Brain microvascular endothelial cell (primary cell): ENCODE measurements around the gene VOPP1.
"Not testable (repeated sequence)": the region's sequence is repeated elsewhere in the genome, so short reads cannot be mapped to it uniquely, and the experiment has no call there.

ENCODE experiments used
- DNase-seq: peaks from one replicate; pipeline ENCODE4 v3.0.0-alpha.2; 2020
- H3K27ac ChIP-seq: fragments of 250-450 bp; sonication (Bioruptor Pico); 2 replicates; pipeline ENCODE4 v1.5.1; 2020; ENCODE audit warnings: mild to moderate bottlenecking, moderate library complexity
- H3K27me3 ChIP-seq: fragments of 250-450 bp; sonication (Bioruptor Pico); replicated peaks from 2 replicates; pipeline ENCODE4 v1.5.1; 2020; ENCODE audit warnings: mild to moderate bottlenecking
- H3K36me3 ChIP-seq: fragments of 250-450 bp; sonication (Bioruptor Pico); replicated peaks from 2 replicates; pipeline ENCODE4 v1.5.1; 2020; ENCODE audit warnings: mild to moderate bottlenecking
- H3K4me3 ChIP-seq: 2 replicates; pipeline ENCODE4 v1.5.1; 2011; ENCODE audit warnings: low read depth, mild to moderate bottlenecking, control low read depth, low read length, moderate library complexity
- CTCF ChIP-seq: IDR thresholded peaks from 2 replicates; pipeline ENCODE4 v1.5.1; 2011; ENCODE audit warnings: low read depth, mild to moderate bottlenecking, moderate library complexity, low read length, control low read depth, inconsistent platforms; ENCODE audit errors: missing control alignments
- in situ Hi-C: cut with HindIII; loops from 2 replicates; pipeline ENCODE4 v1.10.0; 2017; ENCODE audit warnings: low sequenced_read_pairs, low pct_ligation_motif_present

Gene VOPP1

GRCh38 chr7:55475855-55476803 lies 96.2 kb downstream of the VOPP1 start:
- DNase-seq, result peak; percentile 87
- no peak overlapping the region for H3K4me3 ChIP-seq
- H3K36me3 ChIP-seq, result peaks cover 11% of the 10 kb centered on the region
- in situ Hi-C loops, result no loop called here
- no peaks in the 10 kb centered on the region for H3K27me3 ChIP-seq
- H3K27ac ChIP-seq, result peak overlapping the region; percentile 55
- no peak for TF ChIP-seq CTCF

- no peaks in the 10 kb centered on the region for H3K27me3 ChIP-seq
- TF ChIP-seq CTCF, result no peak
- no peak overlapping the region for H3K4me3 ChIP-seq
- in situ Hi-C loops, result no loop called here
- H3K36me3 ChIP-seq, result peaks cover 11% of the 10 kb centered on the region
- DNase-seq, result no peak
- peak overlapping the region; percentile 55 for H3K27ac ChIP-seq
These were observed 97.1 kb downstream of the VOPP1 start for GRCh38 chr7:55474944-55475854.

- in situ Hi-C loops, result no loop called here
- H3K27me3 ChIP-seq, result no peaks in the 10 kb centered on the region
- no peak for TF ChIP-seq CTCF
- peaks cover 11% of the 10 kb centered on the region for H3K36me3 ChIP-seq
- no peak overlapping the region for H3K4me3 ChIP-seq
- DNase-seq, result no peak
- H3K27ac ChIP-seq, result no peak overlapping the region
These were observed 98.4 kb downstream of the VOPP1 start for GRCh38 chr7:55473932-55474331.

- DNase-seq, result no peak
- H3K27me3 ChIP-seq, result no peaks in the 10 kb centered on the region
- no peak overlapping the region for H3K4me3 ChIP-seq
- in situ Hi-C loops, result no loop called here
- no peak overlapping the region for H3K27ac ChIP-seq
- no peak for TF ChIP-seq CTCF
- peaks cover 11% of the 10 kb centered on the region for H3K36me3 ChIP-seq
These were observed 99.2 kb downstream of the VOPP1 start for GRCh38 chr7:55472928-55473725.

GRCh38 chr7:55472406-55472805 lies 99.9 kb downstream of the VOPP1 start:
- DNase-seq, H3K27ac ChIP-seq, H3K4me3 ChIP-seq, in situ Hi-C loops, H3K27me3 ChIP-seq: not testable (repeated sequence)
- peaks cover 11% of the 10 kb centered on the region for H3K36me3 ChIP-seq

- H3K4me3 ChIP-seq, in situ Hi-C loops, DNase-seq, H3K27ac ChIP-seq, H3K36me3 ChIP-seq, H3K27me3 ChIP-seq: not testable (repeated sequence)
These were observed 100.7 kb downstream of the VOPP1 start for GRCh38 chr7:55471594-55471993.
